Measurements from ENCODE around the gene TBRG4.

The TBRG4 gene

DNA sequence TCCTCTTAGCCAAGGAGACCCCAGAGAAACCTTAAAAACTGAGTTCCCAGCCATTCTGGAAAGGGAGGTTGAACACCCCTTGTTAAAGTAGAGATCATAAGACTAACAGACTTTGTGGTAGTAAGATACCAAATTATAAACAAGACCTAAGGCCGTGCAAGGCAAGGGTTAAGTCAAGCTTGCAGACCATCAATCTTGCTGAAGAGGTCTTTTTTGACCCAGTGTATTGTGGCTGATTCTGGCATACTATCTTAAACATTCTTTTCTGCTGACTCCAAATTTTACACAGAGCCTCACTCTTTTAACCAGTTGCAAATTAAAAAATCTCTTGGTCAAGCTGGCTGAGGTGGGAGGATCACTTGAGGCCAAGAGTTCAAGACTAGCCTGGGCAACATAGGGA lies 1.2 kb upstream of the TBRG4 start:
- intact Hi-C loops (cut with DNase I; ENCODE audit: low total_unique reads): loop anchor here (10.0 kb wide), 1 partner anchor 508 kb away; the partner anchor contains the start of gene OGDH
- no peak for DNase-seq
- H3K27ac ChIP-seq: peak overlapping the region in 1 of 2 donors; percentile 91
- TF ChIP-seq, protein P1, sequence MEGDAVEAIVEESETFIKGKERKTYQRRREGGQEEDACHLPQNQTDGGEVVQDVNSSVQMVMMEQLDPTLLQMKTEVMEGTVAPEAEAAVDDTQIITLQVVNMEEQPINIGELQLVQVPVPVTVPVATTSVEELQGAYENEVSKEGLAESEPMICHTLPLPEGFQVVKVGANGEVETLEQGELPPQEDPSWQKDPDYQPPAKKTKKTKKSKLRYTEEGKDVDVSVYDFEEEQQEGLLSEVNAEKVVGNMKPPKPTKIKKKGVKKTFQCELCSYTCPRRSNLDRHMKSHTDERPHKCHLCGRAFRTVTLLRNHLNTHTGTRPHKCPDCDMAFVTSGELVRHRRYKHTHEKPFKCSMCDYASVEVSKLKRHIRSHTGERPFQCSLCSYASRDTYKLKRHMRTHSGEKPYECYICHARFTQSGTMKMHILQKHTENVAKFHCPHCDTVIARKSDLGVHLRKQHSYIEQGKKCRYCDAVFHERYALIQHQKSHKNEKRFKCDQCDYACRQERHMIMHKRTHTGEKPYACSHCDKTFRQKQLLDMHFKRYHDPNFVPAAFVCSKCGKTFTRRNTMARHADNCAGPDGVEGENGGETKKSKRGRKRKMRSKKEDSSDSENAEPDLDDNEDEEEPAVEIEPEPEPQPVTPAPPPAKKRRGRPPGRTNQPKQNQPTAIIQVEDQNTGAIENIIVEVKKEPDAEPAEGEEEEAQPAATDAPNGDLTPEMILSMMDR (IDR thresholded peaks at IDR 0.05): no peak
- H3K36me3 ChIP-seq: peaks cover 15 to 18% (median 15%) of the 10 kb centered on the region in 3 donors
- no peak overlapping the region for H3K4me3 ChIP-seq
- peaks cover 0 to 5% of the 10 kb centered on the region in 2 donors for H3K27me3 ChIP-seq
- no peaks in the 10 kb centered on the region for H3K9me3 ChIP-seq
- H3K4me1 ChIP-seq: peaks cover 5 to 38% (median 22%) of the 10 kb centered on the region in 4 donors

DNA sequence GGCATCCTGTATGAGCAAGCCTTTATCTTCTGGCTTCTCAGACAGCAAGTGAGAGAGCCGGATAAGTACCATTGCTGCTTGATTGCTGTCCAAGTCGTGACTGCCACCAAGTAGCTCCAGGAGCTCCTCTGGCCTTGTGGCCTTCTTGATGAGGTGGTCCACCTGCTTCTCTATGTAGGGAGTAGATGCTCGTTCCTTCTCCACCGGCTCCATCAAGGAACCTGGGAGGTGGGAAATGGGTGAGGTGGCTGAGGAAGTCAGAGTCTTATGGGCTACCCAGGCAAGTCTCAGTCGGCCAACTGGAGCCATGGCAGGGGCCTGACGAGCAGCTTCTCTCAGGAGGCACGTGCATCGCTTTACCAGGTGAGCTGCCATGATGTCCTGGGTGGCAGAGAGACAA lies 2.6 kb downstream of the TBRG4 start:
- intact Hi-C loops (cut with DNase I; ENCODE audit: low total_unique reads): no loop called here
- TF ChIP-seq, protein P1 (IDR thresholded peaks at IDR 0.05): no peak

DNA sequence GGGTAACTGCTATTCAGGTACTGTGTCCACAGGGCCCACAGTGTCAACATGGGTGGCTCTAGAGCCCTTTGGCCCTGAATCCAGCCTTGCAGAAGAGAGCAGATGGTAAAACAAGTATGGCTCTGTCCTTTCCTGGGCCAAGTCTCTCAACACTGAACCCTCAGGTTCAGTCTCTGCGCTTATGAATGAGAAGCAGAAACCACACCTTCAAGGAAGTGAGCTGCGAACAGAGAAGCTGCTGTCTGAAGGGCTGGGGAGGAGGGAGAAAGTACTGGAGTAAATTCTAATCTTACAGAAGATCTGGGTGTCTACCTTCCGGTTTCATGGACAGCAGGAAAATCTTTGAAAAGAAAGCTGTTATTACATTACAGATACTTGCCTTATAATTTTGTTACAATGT lies 4.1 kb downstream of the TBRG4 start:
- H3K4me3 ChIP-seq: no peak overlapping the region
- no peaks in the 10 kb centered on the region for H3K27me3 ChIP-seq
- peaks cover 64 to 71% (median 68%) of the 10 kb centered on the region in 3 donors for H3K36me3 ChIP-seq
- DNase-seq: peak in 1 of 2 donors; percentile 31
- TF ChIP-seq, protein P1 (IDR thresholded peaks at IDR 0.05): no peak
- no peaks in the 10 kb centered on the region for H3K9me3 ChIP-seq
- H3K27ac ChIP-seq: no peak overlapping the region
- intact Hi-C loops (cut with DNase I; ENCODE audit: low total_unique reads): no loop called here
- H3K4me1 ChIP-seq: peaks cover 5 to 36% (median 22%) of the 10 kb centered on the region in 4 donors

More for the DNA sequence above, 2.6 kb downstream of the TBRG4 start:
- H3K4me3 ChIP-seq: no peak overlapping the region
- H3K4me1 ChIP-seq: peaks cover 5 to 39% (median 23%) of the 10 kb centered on the region in 4 donors
- no peak for DNase-seq
- peaks cover 49 to 56% (median 53%) of the 10 kb centered on the region in 3 donors for H3K36me3 ChIP-seq
- no peak overlapping the region for H3K27ac ChIP-seq
- no peaks in the 10 kb centered on the region for H3K27me3 ChIP-seq
- no peaks in the 10 kb centered on the region for H3K9me3 ChIP-seq

DNA sequence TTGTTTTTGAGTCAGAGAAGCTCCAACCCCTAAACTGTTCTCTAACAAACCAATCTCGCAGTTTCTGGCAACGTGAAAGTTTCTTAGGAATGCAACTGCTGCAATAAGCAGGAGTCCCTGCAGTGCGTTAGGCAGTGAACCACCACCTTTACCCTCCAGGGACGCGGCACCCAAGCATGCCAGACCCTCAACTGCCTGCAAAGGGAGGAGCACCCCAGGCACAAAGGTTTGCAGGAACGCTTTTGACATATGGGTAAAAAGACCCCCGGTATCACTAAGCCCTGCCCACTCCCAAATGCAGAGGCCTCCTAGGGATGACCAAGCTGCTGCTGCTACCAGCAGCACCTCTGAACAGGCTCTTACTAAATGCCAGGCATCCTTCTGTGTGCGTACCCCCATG lies 4.7 kb downstream of the TBRG4 start:
- no peak for DNase-seq
- Histone ChIP-seq H3K36me3 (peaks cover 69 to 76% (median 73%) of the 10 kb centered on the region in 3 donors), H3K9me3 (no peaks in the 10 kb centered on the region), H3K4me1 (peaks cover 5 to 33% (median 20%) of the 10 kb centered on the region in 4 donors), H3K4me3 (no peak overlapping the region), H3K27ac (no peak overlapping the region), H3K27me3 (no peaks in the 10 kb centered on the region)
- TF ChIP-seq, protein P1 (IDR thresholded peaks at IDR 0.05): no peak
- intact Hi-C loops (cut with DNase I; ENCODE audit: low total_unique reads): no loop called here

DNA sequence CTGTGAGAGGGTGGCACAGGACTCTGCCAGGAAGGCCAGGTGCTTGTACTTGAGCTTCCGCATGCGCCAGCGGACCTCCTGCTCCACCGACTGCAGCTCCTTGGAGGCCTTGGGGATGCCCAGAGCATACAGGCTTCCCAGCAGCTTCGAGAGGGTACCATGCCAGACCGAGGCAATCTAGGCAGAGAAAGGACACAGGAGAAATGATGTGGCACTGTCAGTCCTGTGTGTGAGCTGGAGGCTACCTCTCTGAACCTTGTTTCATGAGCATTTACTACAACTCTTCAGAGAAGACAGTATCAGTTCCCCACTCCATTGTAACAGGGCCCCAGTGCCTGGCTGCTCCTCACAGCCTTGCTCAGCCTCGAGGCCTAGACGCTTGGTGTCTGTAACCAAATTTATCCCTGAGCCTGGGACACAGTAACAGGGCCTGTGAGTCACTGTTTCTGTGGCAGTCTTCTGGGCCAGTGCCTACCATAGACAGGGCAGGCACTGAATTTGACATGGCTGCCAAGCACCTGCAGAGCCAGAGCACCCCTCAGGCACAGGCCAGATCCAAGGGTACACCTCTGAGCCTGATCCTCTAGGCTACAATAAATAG lies 5.8 kb downstream of the TBRG4 start:
- TF ChIP-seq, protein P1 (IDR thresholded peaks at IDR 0.05): no peak
- intact Hi-C loops (cut with DNase I; ENCODE audit: low total_unique reads): no loop called here
- DNase-seq: peak in 1 of 2 donors; percentile 33
- H3K9me3 ChIP-seq: no peaks in the 10 kb centered on the region
- H3K36me3 ChIP-seq: peaks cover 81 to 87% (median 84%) of the 10 kb centered on the region in 3 donors
- no peak overlapping the region for H3K4me3 ChIP-seq
- no peaks in the 10 kb centered on the region for H3K27me3 ChIP-seq
- H3K4me1 ChIP-seq: peaks cover 0 to 31% (median 17%) of the 10 kb centered on the region in 4 donors
- H3K27ac ChIP-seq: no peak overlapping the region
